Common myeloid progenitor, CD34-positive (primary cell): ENCODE results near the gene ACOT2.

Experiments used
- CTCF ChIA-PET: fragments of 350-600 bp; sonication (Branson Sonifier 250); formaldehyde crosslinking; loops from one replicate; lab custom pipeline; 2021; ENCODE audit warnings: antibody characterized with exemption; lab: Charles Lee
- POLR2A ChIA-PET: fragments of 350-600 bp; sonication (Branson Sonifier 250); formaldehyde crosslinking; loops from one replicate; lab custom pipeline; 2021; ENCODE audit warnings: antibody characterized with exemption; lab: Charles Lee
- DNase-seq, 3 donors: peaks; one replicate each; pipeline versions ENCODE4 v3.0.0 to v3.0.0-alpha.2; 2013
- H3K27ac ChIP-seq, 2 experiments: 1 replicate in 1 of 2; 2 replicates in 1 of 2; pipeline ENCODE4 v1.7.0; 2013; ENCODE audit warnings: inconsistent platforms in 2 of 2, low read length in 2 of 2, mild to moderate bottlenecking in 2 of 2, low read depth in 1 of 2, moderate library complexity in 1 of 2; ENCODE audit not compliant: severe bottlenecking in 2 of 2, insufficient read depth in 1 of 2, poor library complexity in 1 of 2
- H3K27me3 ChIP-seq, 5 experiments: replicated peaks in 2 of 5; 1 replicate in 3 of 5; 2 replicates in 2 of 5; pipeline versions ENCODE4 v1.6.1 to v1.7.0; 2013; ENCODE audit warnings: low read length in 4 of 5, mild to moderate bottlenecking in 2 of 5, moderate library complexity in 2 of 5, inconsistent platforms in 1 of 5; ENCODE audit not compliant: insufficient read depth in 5 of 5, control insufficient read depth in 4 of 5
- H3K36me3 ChIP-seq, 4 experiments: 1 replicate in 2 of 4; 2 replicates in 2 of 4; pipeline versions ENCODE4 v1.6.1 to v1.7.0; 2013; ENCODE audit warnings: low read length in 3 of 4, control low read depth in 1 of 4, mild to moderate bottlenecking in 1 of 4; ENCODE audit not compliant: control insufficient read depth in 4 of 4, insufficient read depth in 4 of 4
- H3K4me1 ChIP-seq, 4 experiments: 1 replicate in 3 of 4; 2 replicates in 1 of 4; pipeline versions ENCODE4 v1.6.1 to v1.7.1; 2013; ENCODE audit warnings: low read length in 3 of 4, mild to moderate bottlenecking in 3 of 4, control low read depth in 1 of 4, inconsistent platforms in 1 of 4, moderate library complexity in 1 of 4; ENCODE audit not compliant: control insufficient read depth in 4 of 4, insufficient read depth in 4 of 4; ENCODE audit errors: control extremely low read depth in 1 of 4
- H3K4me3 ChIP-seq, 7 experiments: 1 replicate in 4 of 7; 2 replicates in 3 of 7; pipeline versions ENCODE4 v1.5.1 to v1.7.0; 2013; ENCODE audit warnings: mild to moderate bottlenecking in 7 of 7, low read length in 6 of 7, moderate library complexity in 6 of 7, inconsistent platforms in 2 of 7, low read depth in 2 of 7, control low read depth in 1 of 7; ENCODE audit not compliant: insufficient read depth in 4 of 7, control insufficient read depth in 1 of 7; ENCODE audit errors: extremely low read depth in 1 of 7
- H3K9me3 ChIP-seq, 5 experiments: 1 replicate in 4 of 5; 2 replicates in 1 of 5; pipeline versions ENCODE4 v1.6.1 to v1.7.1; 2013; ENCODE audit warnings: low read length in 4 of 5, mild to moderate bottlenecking in 2 of 5, inconsistent platforms in 1 of 5, low read depth in 1 of 5, moderate library complexity in 1 of 5; ENCODE audit not compliant: control insufficient read depth in 4 of 5, insufficient read depth in 2 of 5; ENCODE audit errors: control extremely low read depth in 1 of 5
- WGBS: methylation state at CpG from one replicate; pipeline ENCODE4 v1.1.5; 2013; ENCODE audit not compliant: insufficient coverage; 5-methylcytosine and 5-hydroxymethylcytosine counted together

ACOT2 gene

GRCh38 chr14:73612339-73613045 is 43.5 kb downstream of the ACOT2 start, which contains the start of gene ACOT6:
TSS of gene ACOT6 (plus strand) at chr14:73612517. CDS start at chr14:73612572, 55 bp downstream.
- no peaks in the 10 kb centered on the region for H3K9me3 ChIP-seq
- CTCF ChIA-PET: interaction anchor here (0.9 to 1.5 kb wide), 8 partner anchors 8 to 172 kb away, joined by 3 to 5 read pairs (median 3); no protein-coding TSS in a partner anchor
- DNase-seq: peak; percentile 71 to 90 (median 76)
- POLR2A ChIA-PET: interaction anchor here (0.6 kb wide), 1 partner anchor 33 kb away, joined by 3 read pairs; no protein-coding TSS in a partner anchor
- peak within 1 kb of the TSS; percentile 23 to 85 (median 75) for H3K4me3 ChIP-seq
- H3K27ac ChIP-seq: no peak within 1 kb of the TSS
- H3K4me1 ChIP-seq: peaks cover 0 to 9% (median 6%) of the 10 kb centered on the region in 4 experiments
- H3K27me3 ChIP-seq: peaks cover 0 to 4% (median 0%) of the 10 kb centered on the region in 5 experiments
- H3K36me3 ChIP-seq: no peaks in the 10 kb centered on the region
- WGBS: under 1% methylated on average over 64 of the region's 84 CpGs

- DNase-seq: no peak
- Histone ChIP-seq H3K36me3 (no peaks in the 10 kb centered on the region), H3K4me3 (peak overlapping the region; percentile 23 to 85 (median 75)), H3K27me3 (peaks cover 0 to 4% (median 0%) of the 10 kb centered on the region in 5 experiments), H3K4me1 (peaks cover 0 to 9% (median 6%) of the 10 kb centered on the region in 4 experiments), H3K27ac (no peak overlapping the region), H3K9me3 (no peaks in the 10 kb centered on the region)
- WGBS: 3% methylated on average over 11 of the region's 13 CpGs
- ChIA-PET POLR2A (interaction anchor here (0.6 kb wide), 1 partner anchor 34 kb away, joined by 3 read pairs; no protein-coding TSS in a partner anchor), CTCF (interaction anchor here (0.6 to 1.5 kb wide), 10 partner anchors 9 to 171 kb away, joined by 3 to 5 read pairs (median 3); no protein-coding TSS in a partner anchor)
These were observed 44.0 kb downstream of the ACOT2 start for GRCh38 chr14:73613046-73613383.

GRCh38 chr14:73613419-73613963 is 44.5 kb downstream of the ACOT2 start:
- H3K27ac ChIP-seq: no peak overlapping the region
- H3K9me3 ChIP-seq: no peaks in the 10 kb centered on the region
- ChIA-PET CTCF (interaction anchor here (0.6 to 1.5 kb wide), 10 partner anchors 9 to 171 kb away, joined by 3 to 5 read pairs (median 3); no protein-coding TSS in a partner anchor), POLR2A (interaction anchor here (0.6 kb wide), 1 partner anchor 34 kb away, joined by 3 read pairs; no protein-coding TSS in a partner anchor)
- no peaks in the 10 kb centered on the region for H3K36me3 ChIP-seq
- DNase-seq: no peak
- no CpG with 5 or more reads among the region's 3 CpGs for WGBS
- H3K27me3 ChIP-seq: peaks cover 0 to 4% (median 0%) of the 10 kb centered on the region in 5 experiments
- H3K4me1 ChIP-seq: peaks cover 0 to 9% (median 6%) of the 10 kb centered on the region in 4 experiments
- H3K4me3 ChIP-seq: peak overlapping the region in 2 of 7 experiments; percentile 81 to 85

GRCh38 chr14:73616831-73617230 is 47.8 kb downstream of the ACOT2 start:
- no peak for DNase-seq
- H3K4me3 ChIP-seq: no peak overlapping the region
- peaks cover 0 to 4% (median 0%) of the 10 kb centered on the region in 5 experiments for H3K27me3 ChIP-seq
- 92% methylated on average over 4 of the region's 4 CpGs for WGBS
- H3K4me1 ChIP-seq: peaks cover 0 to 9% (median 6%) of the 10 kb centered on the region in 4 experiments
- ChIA-PET POLR2A (no interaction called here), CTCF (no interaction called here)
- H3K9me3 ChIP-seq: no peaks in the 10 kb centered on the region
- H3K36me3 ChIP-seq: no peaks in the 10 kb centered on the region
- H3K27ac ChIP-seq: no peak overlapping the region

GRCh38 chr14:73619524-73619923 is 50.5 kb downstream of the ACOT2 start:
- Histone ChIP-seq H3K9me3 (peaks cover 0 to 3% (median 0%) of the 10 kb centered on the region in 5 experiments), H3K4me3 (no peak overlapping the region), H3K27me3 (no peaks in the 10 kb centered on the region), H3K4me1 (no peaks in the 10 kb centered on the region), H3K27ac (no peak overlapping the region), H3K36me3 (no peaks in the 10 kb centered on the region)
- CTCF ChIA-PET: interaction anchor here (0.6 to 1.0 kb wide), 3 partner anchors 15 to 845 kb away, joined by 3 read pairs; no protein-coding TSS in a partner anchor
- WGBS: no CpG with 5 or more reads among the region's 1 CpG
- no peak for DNase-seq
- POLR2A ChIA-PET: no interaction called here

- Histone ChIP-seq H3K36me3 (no peaks in the 10 kb centered on the region), H3K4me3 (no peak overlapping the region), H3K9me3 (peaks cover 0 to 3% (median 0%) of the 10 kb centered on the region in 5 experiments), H3K27ac (no peak overlapping the region), H3K27me3 (no peaks in the 10 kb centered on the region), H3K4me1 (no peaks in the 10 kb centered on the region)
- no peak for DNase-seq
- WGBS: 99% methylated on average over 9 of the region's 10 CpGs
- POLR2A ChIA-PET: no interaction called here
- CTCF ChIA-PET: interaction anchor here (0.7 kb wide), 1 partner anchor 844 kb away, joined by 3 read pairs; no protein-coding TSS in a partner anchor
These were observed 51.3 kb downstream of the ACOT2 start for GRCh38 chr14:73620268-73620667.
